Adrenal gland (tissue), 5 donors: ENCODE data around the gene LSM14A.

Experiments used
- CTCF ChIP-seq, 6 experiments: fragments of 450-650 bp in 4 of 6; fragments of 200-600 bp in 2 of 6; sonication (generic) in 1 of 6; IDR thresholded peaks; 1 replicate in 5 of 6; 2 replicates in 1 of 6; pipeline versions ENCODE4 v1.5.1 to v1.8.0; 2016 to 2021; ENCODE audit warnings: antibody characterized with exemption in 6 of 6, mild to moderate bottlenecking in 2 of 6, moderate library complexity in 1 of 6
- POLR2A ChIP-seq, 2 donors: fragments of 450-650 bp; IDR thresholded peaks; one replicate each; pipeline ENCODE4 v1.6.1; 2017; ENCODE audit warnings: antibody characterized with exemption in 2 of 2, mild to moderate bottlenecking in 2 of 2, moderate library complexity in 1 of 2
- donor health status: DM: no; HTN: no; CAD: no.

GRCh38 chr19:34208291-34208884 lies 36.1 kb downstream of the LSM14A start:
- no peak for TF ChIP-seq CTCF (IDR thresholded peaks at IDR 0.05)
- TF ChIP-seq POLR2A (IDR thresholded peaks at IDR 0.05): no peak
